ENCODE results near the gene TTC16.
A peak's percentile ranks its signal among the peaks of the same experiment; 100 is the strongest.
"Not testable (repeated sequence)": the region's sequence is repeated elsewhere in the genome, so short reads cannot be mapped to it uniquely, and the experiment has no call there.

Gene TTC16

GRCh38 chr9:127770905-127771569 is 55.2 kb downstream of the TTC16 start:
- peak; percentile 96 for DNase-seq

- no peak for DNase-seq
Observed at GRCh38 chr9:127771570-127772189, 55.8 kb downstream of the TTC16 start.

- DNase-seq, result no peak
Observed at GRCh38 chr9:127772603-127773002, 56.7 kb downstream of the TTC16 start.

- no peak for DNase-seq
Observed at GRCh38 chr9:127773272-127773671, 57.4 kb downstream of the TTC16 start.

- no peak for DNase-seq
Observed at GRCh38 chr9:127773981-127774380, 58.1 kb downstream of the TTC16 start.

GRCh38 chr9:127776195-127776923 is 60.5 kb downstream of the TTC16 start:
- DNase-seq, result peak; percentile 59

GRCh38 chr9:127776924-127777289 is 61.0 kb downstream of the TTC16 start:
- no peak for DNase-seq

GRCh38 chr9:127777368-127777980 is 61.6 kb downstream of the TTC16 start:
- DNase-seq, result no peak

GRCh38 chr9:127778280-127779135 is 62.6 kb downstream of the TTC16 start, which contains the start of gene SH2D3C:
Gene SH2D3C, minus strand, starts transcription at chr9:127778666. Its CDS starts 39 bp downstream, at chr9:127778627.
- DNase-seq, result peak; percentile 44

GRCh38 chr9:127779136-127779981 is 63.5 kb downstream of the TTC16 start:
- DNase-seq, result no peak

GRCh38 chr9:127780126-127780885 is 64.4 kb downstream of the TTC16 start:
- no peak for DNase-seq

GRCh38 chr9:127780909-127781308 is 65.0 kb downstream of the TTC16 start:
- not testable (repeated sequence) for DNase-seq

Data from stimulated activated CD4-positive, alpha-beta T cell treated with anti-CD3 and anti-CD28 coated beads, Interleukin-12 subunit alpha, Interleukin-12 subunit beta, amount 100 ng/mL, for 4 hours (primary cell).